Pulmonary artery endothelial cell (primary cell): ENCODE results near the gene CCS. TPM values are rescaled to one million over a fixed set of nuclear protein-coding genes. Genes with fewer than 3 reads are reported as not detected.
"Not testable (repeated sequence)": the region's sequence is repeated elsewhere in the genome, so short reads cannot be mapped to it uniquely, and the experiment has no call there.

Experiments used
- DNase-seq: peaks from one replicate; pipeline ENCODE4 v3.0.0-alpha.2; 2011; ENCODE audit warnings: low read depth, low spot score
- total RNA-seq: library from RNA; depleted of rRNA; stranded (reverse); fragments of >200 nt; gene quantifications from 2 replicates; pipeline ENCODE4 v1.2.3, GENCODE V29; 2014

The CCS gene
- 34.6 and 41.1 TPM in 2 replicates for total RNA-seq

DNA sequence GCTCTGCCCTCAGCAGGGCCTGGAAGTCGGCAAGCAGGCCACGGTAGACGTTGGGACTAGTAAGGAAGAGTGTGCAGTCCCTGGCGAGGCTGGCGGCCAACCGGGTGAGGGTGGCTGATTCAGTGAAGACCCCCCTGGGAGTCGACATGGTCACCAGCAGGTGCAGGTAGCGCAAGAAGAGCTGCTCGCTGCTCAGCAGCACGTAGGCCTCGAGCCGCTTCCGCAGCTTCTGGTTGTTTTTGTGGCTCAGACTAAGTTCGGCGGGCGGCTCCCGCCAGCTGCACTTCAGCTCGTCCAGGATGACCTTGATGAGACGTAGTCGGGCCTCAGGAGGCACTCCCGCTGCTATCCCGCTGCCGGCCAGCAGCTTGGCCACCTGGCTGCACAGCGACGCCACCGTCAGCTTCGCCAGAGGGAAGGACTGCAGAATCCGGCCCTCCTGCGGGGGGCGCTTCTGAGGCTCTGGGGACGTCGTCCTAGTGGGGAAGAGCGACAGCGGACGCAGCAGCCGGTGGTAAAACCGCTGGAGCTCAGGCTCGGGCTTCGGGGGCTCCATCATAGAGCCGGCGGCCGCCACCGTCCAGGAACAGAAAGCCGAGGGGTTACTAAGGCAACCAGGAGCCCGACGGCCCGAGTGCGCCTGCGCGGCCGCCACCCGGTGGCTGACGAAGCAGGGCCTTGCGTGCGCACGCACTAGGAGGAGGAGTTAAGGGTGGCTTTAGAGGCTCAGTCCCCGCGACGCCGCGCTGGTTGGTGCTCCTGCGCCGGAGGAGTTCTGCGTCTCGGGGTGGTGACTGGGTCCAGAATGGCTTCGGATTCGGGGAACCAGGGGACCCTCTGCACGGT is at the start of gene CCS, which contains the start of gene CCDC87:
CCS (plus strand) TSS at position 729 of the 846 bp plus-strand sequence; CDS start at position 806, 77 bp downstream.
CCDC87 (minus strand) TSS at position 607 of the 846 bp plus-strand sequence; CDS start at position 559, 48 bp downstream.
- DNase-seq = peak; percentile 78

DNA sequence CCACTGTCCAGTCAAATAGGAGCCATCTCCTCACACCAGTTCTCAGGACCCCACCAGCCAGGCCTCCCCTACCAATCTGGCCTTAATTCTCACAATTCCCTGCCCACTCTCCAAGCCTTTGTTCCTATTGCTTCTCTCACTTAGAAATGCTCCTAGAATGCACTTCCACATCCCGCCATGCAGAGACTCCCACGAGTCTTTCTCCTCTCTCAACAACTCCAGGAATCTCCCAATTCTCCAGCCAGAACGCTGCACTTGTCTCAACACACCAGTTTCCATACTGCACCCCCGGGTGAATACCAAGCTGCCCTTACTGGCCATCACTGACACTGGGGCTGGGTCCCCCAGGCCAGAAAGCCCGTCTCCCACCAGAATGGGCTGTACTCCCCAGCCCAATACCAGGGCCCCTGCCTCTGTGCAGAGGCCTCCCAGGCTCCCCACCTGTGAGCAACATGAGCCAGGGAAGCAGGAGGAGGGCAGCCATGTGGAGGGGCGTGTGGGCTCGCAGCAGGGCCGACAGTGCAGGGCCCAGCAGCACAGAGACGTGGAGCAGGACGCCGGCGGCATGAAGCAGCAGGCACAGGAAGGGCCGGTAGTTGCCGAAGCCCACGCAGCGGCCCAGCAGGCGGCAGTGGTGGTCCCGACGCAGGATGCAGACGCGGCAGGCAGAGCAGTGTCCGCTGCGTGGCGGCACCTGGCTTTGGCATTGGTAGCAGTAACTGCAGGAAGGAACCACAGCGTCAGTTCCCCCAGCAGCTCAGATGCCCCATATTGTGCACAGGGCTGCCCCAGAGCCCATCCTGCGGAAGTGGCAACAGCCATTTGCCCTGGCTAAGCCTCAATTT is 49.5 kb upstream of the CCS start:
- DNase-seq = peak; percentile 41

- not testable (repeated sequence) for DNase-seq
Observed at GRCh38 chr11:66544952-66545351, 48.0 kb upstream of the CCS start.

GRCh38 chr11:66545701-66546367 is 47.2 kb upstream of the CCS start, which contains the start of gene ZDHHC24:
Gene ZDHHC24 (minus strand): TSS chr11:66546048. CDS start chr11:66546003, 45 bp downstream.
- DNase-seq = peak; percentile 93

- DNase-seq = no peak
Observed at GRCh38 chr11:66546368-66546965, 46.5 kb upstream of the CCS start, which contains the start of gene ACTN3. Gene ACTN3 (plus strand): TSS chr11:66546903. CDS start chr11:66546938, 35 bp downstream.

GRCh38 chr11:66546966-66547661 is 45.9 kb upstream of the CCS start:
- no peak for DNase-seq

GRCh38 chr11:66547662-66548009 is 45.3 kb upstream of the CCS start:
- DNase-seq = no peak

- DNase-seq = no peak
Observed at GRCh38 chr11:66548041-66548440, 44.9 kb upstream of the CCS start.

- no peak for DNase-seq
Observed at GRCh38 chr11:66548774-66549630, 44.0 kb upstream of the CCS start.

- DNase-seq = no peak
Observed at GRCh38 chr11:66549696-66550095, 43.3 kb upstream of the CCS start.

- no peak for DNase-seq
Observed at GRCh38 chr11:66550887-66551286, 42.1 kb upstream of the CCS start.

DNA sequence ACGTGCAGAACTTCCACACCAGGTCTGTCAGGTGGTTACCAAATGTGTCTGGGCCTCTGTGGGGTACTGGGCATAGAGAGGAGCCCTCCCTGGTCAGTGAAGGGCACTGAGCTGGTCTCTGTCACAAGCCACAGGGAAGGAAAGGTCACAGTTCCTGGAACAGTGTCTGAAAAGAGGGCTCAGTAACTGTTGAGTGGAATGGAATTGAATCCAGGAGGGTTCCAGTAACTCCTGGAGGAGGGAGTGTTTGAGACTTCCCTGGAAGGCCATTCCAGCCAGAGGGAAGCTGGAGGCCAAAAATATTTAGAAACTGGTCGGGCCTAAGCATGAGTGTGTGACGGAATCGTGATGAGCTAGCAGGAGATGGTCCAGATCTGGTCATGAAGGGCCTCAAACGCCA is 38.4 kb upstream of the CCS start:
- no peak for DNase-seq

DNA sequence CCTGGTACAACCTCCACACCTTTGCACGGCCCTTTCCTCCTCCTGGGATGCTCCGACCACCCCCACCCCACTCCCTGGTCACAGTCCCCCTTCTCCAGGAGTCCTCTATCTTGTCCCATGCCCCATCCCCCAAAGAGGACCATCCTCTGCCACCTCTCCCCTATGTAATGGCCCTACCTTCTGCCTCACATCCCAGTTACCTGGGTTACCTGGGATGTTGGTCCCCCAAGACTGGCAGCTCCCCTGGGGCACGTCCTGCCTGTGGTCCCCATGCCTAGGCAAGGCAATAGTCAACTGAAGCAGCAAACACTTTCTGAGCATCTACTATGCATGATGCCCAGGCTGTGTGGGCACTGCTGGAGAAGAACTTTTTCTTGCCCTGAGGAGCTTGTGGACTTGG is 37.6 kb upstream of the CCS start:
- no peak for DNase-seq

GRCh38 chr11:66556086-66556485 is 36.9 kb upstream of the CCS start:
- DNase-seq = no peak

DNA sequence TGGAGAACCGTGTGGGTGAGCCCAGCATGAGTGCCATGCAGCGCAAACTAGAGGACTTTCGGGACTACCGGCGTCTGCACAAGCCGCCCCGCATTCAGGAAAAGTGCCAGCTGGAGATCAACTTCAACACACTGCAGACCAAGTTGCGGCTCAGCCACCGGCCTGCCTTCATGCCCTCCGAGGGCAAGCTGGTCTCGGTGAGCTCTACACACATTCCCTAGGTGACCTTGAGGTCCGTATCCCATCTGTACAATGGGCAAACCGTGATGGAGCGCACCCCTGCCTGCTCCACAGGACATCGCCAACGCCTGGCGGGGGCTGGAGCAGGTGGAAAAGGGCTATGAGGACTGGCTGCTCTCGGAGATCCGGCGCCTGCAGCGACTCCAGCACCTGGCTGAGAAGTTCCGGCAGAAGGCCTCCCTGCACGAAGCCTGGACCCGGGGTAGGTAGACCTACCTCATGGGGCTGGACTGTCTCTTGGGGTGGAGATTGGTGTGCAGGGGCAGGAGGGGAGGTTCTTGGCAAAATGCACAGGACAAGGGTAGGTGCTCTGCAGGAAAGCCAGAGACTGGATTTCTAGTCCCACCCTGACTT is 35.2 kb upstream of the CCS start:
- no peak for DNase-seq

DNA sequence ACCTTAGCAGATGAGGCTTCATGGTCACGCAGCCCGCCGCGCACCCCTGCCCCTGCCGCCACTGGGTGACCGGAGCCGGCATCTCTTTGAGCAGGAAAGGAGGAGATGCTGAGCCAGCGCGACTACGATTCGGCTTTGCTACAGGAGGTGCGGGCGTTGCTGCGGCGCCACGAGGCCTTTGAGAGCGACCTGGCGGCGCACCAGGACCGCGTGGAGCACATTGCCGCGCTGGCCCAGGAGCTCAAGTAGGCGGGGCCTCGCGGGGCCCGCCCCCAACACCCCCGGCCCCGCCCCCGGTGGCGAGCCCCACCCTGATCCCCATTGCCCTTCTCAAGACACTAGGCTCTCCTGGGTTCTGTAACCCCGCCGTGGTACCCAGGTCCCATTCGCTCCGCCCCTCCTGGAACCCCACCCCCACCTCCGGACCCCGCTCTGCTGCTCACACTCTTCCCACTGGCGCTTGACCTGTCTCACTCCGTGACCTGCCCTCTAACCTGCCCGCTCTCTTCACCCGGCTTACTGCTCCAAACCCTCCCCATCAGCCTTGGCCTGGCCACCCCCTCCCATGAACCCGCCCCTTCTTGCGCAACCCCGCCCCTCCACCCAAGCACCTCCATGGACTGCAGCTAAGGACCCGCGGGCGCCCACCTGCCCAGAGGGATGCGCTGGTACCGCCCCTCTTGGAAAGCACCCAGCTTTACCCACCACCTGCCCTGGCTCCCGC is 33.7 kb upstream of the CCS start:
- DNase-seq = no peak

DNA sequence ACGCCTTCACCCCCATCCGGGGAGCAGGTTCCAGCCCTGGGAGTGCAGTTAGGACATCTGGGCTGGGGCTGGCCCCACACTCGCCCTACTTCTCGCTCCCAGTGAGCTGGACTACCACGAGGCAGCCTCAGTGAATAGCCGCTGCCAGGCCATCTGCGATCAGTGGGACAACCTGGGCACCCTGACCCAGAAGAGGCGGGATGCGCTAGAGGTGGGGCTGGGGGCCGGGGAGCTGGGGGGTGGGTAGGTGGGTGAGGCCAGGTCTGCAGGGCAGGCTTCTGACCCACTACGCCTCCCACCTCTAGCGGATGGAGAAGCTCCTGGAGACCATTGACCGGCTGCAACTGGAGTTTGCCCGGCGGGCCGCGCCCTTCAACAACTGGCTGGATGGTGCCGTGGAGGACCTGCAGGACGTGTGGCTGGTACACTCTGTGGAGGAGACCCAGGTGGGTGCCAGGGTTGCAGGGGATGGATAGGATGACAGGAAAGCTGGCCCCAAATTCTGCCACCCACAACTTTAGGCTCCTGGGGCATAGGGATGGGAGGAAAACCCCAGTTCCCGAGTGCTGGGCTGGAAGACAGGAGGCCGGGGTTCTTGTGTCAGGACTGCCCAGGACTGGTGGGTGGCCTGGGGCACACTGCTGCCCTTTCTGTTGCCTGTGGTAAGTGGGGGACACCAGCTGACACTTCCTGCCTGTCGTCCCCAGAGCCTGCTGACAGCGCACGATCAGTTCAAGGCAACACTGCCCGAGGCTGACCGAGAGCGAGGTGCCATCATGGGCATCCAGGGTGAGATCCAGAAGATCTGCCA is 32.9 kb upstream of the CCS start:
- no peak for DNase-seq
